Measurements from ENCODE around the gene LSM14B.
"Not testable (repeated sequence)": the region's sequence is repeated elsewhere in the genome, so short reads cannot be mapped to it uniquely, and the experiment has no call there.

LSM14B gene

GRCh38 chr20:62121776-62122653 lies at the start of gene LSM14B:
TSS of gene LSM14B (plus strand) at chr20:62122475. CDS start at chr20:62122667, 192 bp downstream.
- DNase-seq: peak; percentile 99

GRCh38 chr20:62073323-62073722 lies 49.0 kb upstream of the LSM14B start:
- DNase-seq: no peak

- no peak for DNase-seq
Observed at GRCh38 chr20:62079166-62079565, 43.1 kb upstream of the LSM14B start.

- no peak for DNase-seq
Observed at GRCh38 chr20:62080249-62080990, 41.9 kb upstream of the LSM14B start.

GRCh38 chr20:62083312-62083711 lies 39.0 kb upstream of the LSM14B start:
- DNase-seq: no peak

- not testable (repeated sequence) for DNase-seq
Observed at GRCh38 chr20:62084224-62084623, 38.1 kb upstream of the LSM14B start.

- no peak for DNase-seq
Observed at GRCh38 chr20:62085206-62085605, 37.1 kb upstream of the LSM14B start.

GRCh38 chr20:62087227-62087626 lies 35.0 kb upstream of the LSM14B start:
- no peak for DNase-seq

- no peak for DNase-seq
Observed at GRCh38 chr20:62087632-62088031, 34.6 kb upstream of the LSM14B start.

- no peak for DNase-seq
Observed at GRCh38 chr20:62088258-62089127, 33.8 kb upstream of the LSM14B start.

- DNase-seq: no peak
Observed at GRCh38 chr20:62089393-62089792, 32.9 kb upstream of the LSM14B start.

- no peak for DNase-seq
Observed at GRCh38 chr20:62096421-62097380, 25.6 kb upstream of the LSM14B start.

GRCh38 chr20:62097881-62098407 lies 24.3 kb upstream of the LSM14B start:
- no peak for DNase-seq

- no peak for DNase-seq
Observed at GRCh38 chr20:62101078-62101477, 21.2 kb upstream of the LSM14B start.

GRCh38 chr20:62103508-62104233 lies 18.6 kb upstream of the LSM14B start:
- DNase-seq: no peak

- DNase-seq: no peak
Observed at GRCh38 chr20:62104234-62104789, 18.0 kb upstream of the LSM14B start.

- DNase-seq: no peak
Observed at GRCh38 chr20:62104791-62105345, 17.4 kb upstream of the LSM14B start.

- no peak for DNase-seq
Observed at GRCh38 chr20:62105592-62105991, 16.7 kb upstream of the LSM14B start.

- DNase-seq: no peak
Observed at GRCh38 chr20:62111148-62111547, 11.1 kb upstream of the LSM14B start.

- no peak for DNase-seq
Observed at GRCh38 chr20:62112368-62112767, 9.9 kb upstream of the LSM14B start.

Measured in activated CD8-positive, alpha-beta memory T cell treated with anti-CD3 and anti-CD28 coated beads for 24 hours (primary cell).